ENCODE measurements around the gene CDH24. TPM values are rescaled to one million over a fixed set of nuclear protein-coding genes. Genes with fewer than 3 reads are reported as not detected.
A peak's percentile ranks its signal among the peaks of the same experiment; 100 is the strongest.

Gene CDH24
- total and polyA plus RNA-seq, 2 of the 13 experiments (the other 11 are each of a cell fraction or from before 2014, with no cell fraction given) = 0.69 to 0.99 TPM

DNA sequence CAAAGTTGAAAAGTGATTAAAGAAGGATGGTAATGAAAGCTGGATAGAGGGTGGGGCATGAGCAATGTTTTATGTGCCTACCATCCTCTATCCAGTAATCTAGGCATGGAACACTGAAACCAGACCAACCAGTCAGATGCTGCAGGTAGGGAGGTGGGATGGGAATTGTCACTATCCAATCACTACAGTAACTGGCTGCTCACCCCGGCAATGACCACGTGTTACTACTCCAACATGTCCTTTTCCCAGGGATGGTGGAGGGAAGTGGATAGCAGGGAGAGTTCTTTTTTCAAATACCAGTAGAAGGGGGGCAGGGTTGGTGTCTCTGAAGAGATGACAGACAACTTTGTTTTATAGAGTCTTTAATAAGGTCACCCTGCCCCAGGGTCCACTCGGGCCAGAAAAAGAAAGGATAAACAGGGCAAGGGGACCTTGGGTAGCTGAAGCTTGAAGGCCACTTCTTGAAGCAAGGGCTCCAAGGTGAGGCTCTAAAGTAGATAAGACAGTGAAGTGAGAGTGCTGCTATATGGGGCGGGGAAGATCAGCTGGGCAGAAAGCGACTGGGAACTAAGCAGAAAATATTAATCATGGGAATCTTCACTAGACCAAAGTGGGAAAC lies 14.7 kb upstream of the CDH24 start:
- peak; percentile 49 for ATAC-seq
- peak overlapping the region; percentile 85 to 91 (median 86); a peak in 5 of 6 replicates for H3K4me3 ChIP-seq (replicated peaks in 1 of 3; ENCODE audit: insufficient read depth in 1 of 3, low read depth in 2 of 3, low read length in 3 of 3)
- no peaks in the 10 kb centered on the region; a peak in 1 of 5 replicates for H3K27me3 ChIP-seq (ENCODE audit: control insufficient read depth in 1 of 2, insufficient read depth in 2 of 2, low read length in 2 of 2)
- no TSS peak for BruUV-seq (replicated peaks)
- peaks cover 41 to 72% of the 10 kb centered on the region in 2 experiments for H3K36me3 ChIP-seq (replicated peaks in 1 of 2; ENCODE audit: control insufficient read depth in 1 of 2, insufficient read depth in 2 of 2, low read length in 2 of 2)
- POLR2A ChIA-PET = interaction anchor here (0.6 to 5.6 kb wide), 43 partner anchors 9 to 1170 kb away, joined by 3 to 146 read pairs (median 4); partner anchors contain the start of genes ACIN1, AJUBA, BCL2L2 and C14orf119
- no peak for FAIRE-seq
- peak overlapping the region; percentile 97 for H3K4me2 ChIP-seq (ENCODE audit: low read depth, low read length)
- H4K20me1 ChIP-seq (ENCODE audit: insufficient read depth, low read length) = peaks cover 19% of the 10 kb centered on the region
- H3K27ac ChIP-seq (ENCODE audit: extremely low read length, insufficient read depth, low read length) = peak overlapping the region; percentile 69
- H3K4me1 ChIP-seq (ENCODE audit: insufficient read depth, low read length) = peaks cover 42% of the 10 kb centered on the region
- H3K9ac ChIP-seq (ENCODE audit: insufficient read depth, low read depth, low read length) = peak overlapping the region; percentile 89
- WGBS (ENCODE audit: low lambda C conversion rate) = 65% methylated on average over 5 of the region's 5 CpGs
- peaks cover 37% of the 10 kb centered on the region for H3K79me2 ChIP-seq (ENCODE audit: insufficient read depth, low read length)
- in situ Hi-C loops (cut with HindIII; ENCODE audit: extremely low pct_ligation_motif_present, low pct_unique_long_range_greater_than_20kb) (no loop called here), intact Hi-C loops (cut with micrococcal nuclease; ENCODE audit: unreplicated experiment) (loop anchor here (1.0 kb wide), 1 partner anchor 22 kb away; no protein-coding TSS in a partner anchor)
- no peak overlapping the region for H2AFZ ChIP-seq (ENCODE audit: low read length)
- no peak for DNase-seq (ENCODE audit: low spot score)
- no peaks in the 10 kb centered on the region for H3K9me3 ChIP-seq (ENCODE audit: low read length)
- CTCF ChIA-PET (ENCODE audit: low intra/inter-chr PET ratio, low total read pairs) = interaction anchor here (0.7 to 4.5 kb wide), 4 partner anchors 13 to 115 kb away, joined by 3 to 34 read pairs (median 3); partner anchors contain the start of genes ACIN1 and CEBPE
- TF ChIP-seq, protein P1, sequence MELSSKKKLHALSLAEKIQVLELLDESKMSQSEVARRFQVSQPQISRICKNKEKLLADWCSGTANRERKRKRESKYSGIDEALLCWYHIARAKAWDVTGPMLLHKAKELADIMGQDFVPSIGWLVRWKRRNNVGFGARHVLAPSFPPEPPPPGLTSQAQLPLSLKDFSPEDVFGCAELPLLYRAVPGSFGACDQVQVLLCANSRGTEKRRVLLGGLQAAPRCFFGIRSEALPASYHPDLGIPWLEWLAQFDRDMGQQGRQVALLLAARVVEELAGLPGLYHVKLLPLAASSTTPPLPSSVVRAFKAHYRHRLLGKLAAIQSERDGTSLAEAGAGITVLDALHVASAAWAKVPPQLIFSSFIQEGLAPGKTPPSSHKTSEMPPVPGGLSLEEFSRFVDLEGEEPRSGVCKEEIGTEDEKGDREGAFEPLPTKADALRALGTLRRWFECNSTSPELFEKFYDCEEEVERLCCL (CRISPR knock-in tag; IDR thresholded peaks at IDR 0.05; ENCODE audit: borderline replicate concordance) = 0 out of 2 replicates have a peak, but pooled peaks have one; percentile 43
- TF ChIP-seq ZNF326 (CRISPR knock-in tag; IDR thresholded peaks at IDR 0.05; ENCODE audit: borderline replicate concordance) = peak; percentile 81; the same call in 1 of the 2 replicates
- TF ChIP-seq KDM4B (CRISPR knock-in tag; IDR thresholded peaks at IDR 0.05) = no peak
- TF ChIP-seq, protein P2, sequence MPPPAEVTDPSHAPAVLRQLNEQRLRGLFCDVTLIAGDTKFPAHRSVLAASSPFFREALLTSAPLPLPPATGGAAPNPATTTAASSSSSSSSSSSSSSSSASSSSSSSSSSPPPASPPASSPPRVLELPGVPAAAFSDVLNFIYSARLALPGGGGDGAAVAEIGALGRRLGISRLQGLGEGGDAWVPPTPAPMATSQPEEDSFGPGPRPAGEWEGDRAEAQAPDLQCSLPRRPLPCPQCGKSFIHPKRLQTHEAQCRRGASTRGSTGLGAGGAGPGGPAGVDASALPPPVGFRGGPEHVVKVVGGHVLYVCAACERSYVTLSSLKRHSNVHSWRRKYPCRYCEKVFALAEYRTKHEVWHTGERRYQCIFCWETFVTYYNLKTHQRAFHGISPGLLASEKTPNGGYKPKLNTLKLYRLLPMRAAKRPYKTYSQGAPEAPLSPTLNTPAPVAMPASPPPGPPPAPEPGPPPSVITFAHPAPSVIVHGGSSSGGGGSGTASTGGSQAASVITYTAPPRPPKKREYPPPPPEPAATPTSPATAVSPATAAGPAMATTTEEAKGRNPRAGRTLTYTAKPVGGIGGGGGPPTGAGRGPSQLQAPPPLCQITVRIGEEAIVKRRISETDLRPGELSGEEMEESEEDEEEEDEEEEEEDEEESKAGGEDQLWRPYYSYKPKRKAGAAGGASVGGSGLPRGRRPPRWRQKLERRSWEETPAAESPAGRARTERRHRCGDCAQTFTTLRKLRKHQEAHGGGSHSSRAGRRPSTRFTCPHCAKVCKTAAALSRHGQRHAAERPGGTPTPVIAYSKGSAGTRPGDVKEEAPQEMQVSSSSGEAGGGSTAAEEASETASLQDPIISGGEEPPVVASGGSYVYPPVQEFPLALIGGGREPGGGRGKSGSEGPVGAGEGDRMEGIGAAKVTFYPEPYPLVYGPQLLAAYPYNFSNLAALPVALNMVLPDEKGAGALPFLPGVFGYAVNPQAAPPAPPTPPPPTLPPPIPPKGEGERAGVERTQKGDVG (CRISPR knock-in tag; IDR thresholded peaks at IDR 0.05; ENCODE audit: borderline replicate concordance) = no peak
- TF ChIP-seq, protein P3, sequence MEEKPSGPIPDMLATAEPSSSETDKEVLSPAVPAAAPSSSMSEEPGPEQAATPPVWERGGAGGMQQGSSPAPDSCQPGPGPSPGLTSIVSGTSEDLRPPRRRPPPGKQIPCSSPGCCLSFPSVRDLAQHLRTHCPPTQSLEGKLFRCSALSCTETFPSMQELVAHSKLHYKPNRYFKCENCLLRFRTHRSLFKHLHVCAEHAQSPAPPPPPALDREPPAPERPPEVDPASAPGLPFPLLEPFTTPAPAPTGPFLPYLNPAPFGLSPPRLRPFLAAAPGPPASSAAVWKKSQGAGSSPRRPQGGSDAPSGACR (CRISPR knock-in tag; IDR thresholded peaks at IDR 0.05) = peak; percentile 3; the same call in 1 of the 2 replicates
- peak; percentile 39; the same call in 1 of the 3 replicates for TF ChIP-seq MXI1 (IDR thresholded peaks at IDR 0.05; ENCODE audit: borderline replicate concordance, low read depth, low read length)
- TF ChIP-seq, protein P4, sequence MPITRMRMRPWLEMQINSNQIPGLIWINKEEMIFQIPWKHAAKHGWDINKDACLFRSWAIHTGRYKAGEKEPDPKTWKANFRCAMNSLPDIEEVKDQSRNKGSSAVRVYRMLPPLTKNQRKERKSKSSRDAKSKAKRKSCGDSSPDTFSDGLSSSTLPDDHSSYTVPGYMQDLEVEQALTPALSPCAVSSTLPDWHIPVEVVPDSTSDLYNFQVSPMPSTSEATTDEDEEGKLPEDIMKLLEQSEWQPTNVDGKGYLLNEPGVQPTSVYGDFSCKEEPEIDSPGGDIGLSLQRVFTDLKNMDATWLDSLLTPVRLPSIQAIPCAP (CRISPR knock-in tag; IDR thresholded peaks at IDR 0.05; ENCODE audit: low read depth) = 0 out of 2 replicates have a peak, but pooled peaks have one; percentile 39
- TF ChIP-seq HNRNPL (IDR thresholded peaks at IDR 0.05; ENCODE audit: low read depth, low read length) = no peak
- TF ChIP-seq MIXL1 (CRISPR knock-in tag; IDR thresholded peaks at IDR 0.05) = 0 out of 2 replicates have a peak, but pooled peaks have one; percentile 2
- TF ChIP-seq, protein P5, sequence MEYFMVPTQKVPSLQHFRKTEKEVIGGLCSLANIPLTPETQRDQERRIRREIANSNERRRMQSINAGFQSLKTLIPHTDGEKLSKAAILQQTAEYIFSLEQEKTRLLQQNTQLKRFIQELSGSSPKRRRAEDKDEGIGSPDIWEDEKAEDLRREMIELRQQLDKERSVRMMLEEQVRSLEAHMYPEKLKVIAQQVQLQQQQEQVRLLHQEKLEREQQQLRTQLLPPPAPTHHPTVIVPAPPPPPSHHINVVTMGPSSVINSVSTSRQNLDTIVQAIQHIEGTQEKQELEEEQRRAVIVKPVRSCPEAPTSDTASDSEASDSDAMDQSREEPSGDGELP (IDR thresholded peaks at IDR 0.05; ENCODE audit: borderline replicate concordance, low read depth) = no peak
- 0 out of 2 replicates have a peak, but pooled peaks have one; percentile 24 for TF ChIP-seq HHEX (CRISPR knock-in tag; IDR thresholded peaks at IDR 0.05)
- 0 out of 2 replicates have a peak, but pooled peaks have one; percentile 10 for TF ChIP-seq FIP1L1 (IDR thresholded peaks at IDR 0.05; ENCODE audit: borderline replicate concordance, insufficient read depth, low read depth, low read length)
- 0 out of 2 replicates have a peak, but pooled peaks have one; percentile 13 for TF ChIP-seq ZNF614 (CRISPR knock-in tag; IDR thresholded peaks at IDR 0.05; ENCODE audit: borderline replicate concordance)
- TF ChIP-seq SSRP1 (CRISPR knock-in tag; IDR thresholded peaks at IDR 0.05) = peak; percentile 86; the same call in 1 of the 2 replicates
